CD4-positive, CD25-positive, alpha-beta regulatory T cell (primary cell): Measurements from ENCODE around the gene DCP1B. TPM values are rescaled to one million over a fixed set of nuclear protein-coding genes. Genes with fewer than 3 reads are reported as not detected.

Source experiments
- ATAC-seq, 2 donors: fragments of 150-1000 bp; cut with Tn5 transposase; one replicate each; pipeline ENCODE4 v1.10.0; 2021; ENCODE audit warnings: low read depth in 2 of 2, moderate number of reproducible peaks in 2 of 2, moderate library complexity in 1 of 2
- DNase-seq, 3 donors: peaks; one replicate each; pipeline versions ENCODE4 v3.0.0 to v3.0.0-alpha.2; 2012 to 2022; ENCODE audit warnings: mixed read lengths in 1 of 3
- H3K27ac ChIP-seq: one replicate; pipeline ENCODE4 v1.7.0; 2013; ENCODE audit warnings: mild to moderate bottlenecking, low read length; ENCODE audit not compliant: insufficient read depth, poor library complexity, severe bottlenecking
- H3K27me3 ChIP-seq: one replicate; pipeline ENCODE4 v1.7.0; 2013; ENCODE audit warnings: low read length; ENCODE audit not compliant: control insufficient read depth, insufficient read depth
- H3K36me3 ChIP-seq: one replicate; pipeline ENCODE4 v1.7.0; 2013; ENCODE audit warnings: mild to moderate bottlenecking, low read length, moderate library complexity; ENCODE audit not compliant: control insufficient read depth, insufficient read depth
- H3K4me1 ChIP-seq: 2 replicates; pipeline ENCODE4 v1.7.0; 2013; ENCODE audit warnings: mild to moderate bottlenecking, low read length; ENCODE audit not compliant: insufficient read depth, control insufficient read depth, poor library complexity, severe bottlenecking
- H3K4me3 ChIP-seq: one replicate; pipeline ENCODE4 v1.7.0; 2013; ENCODE audit warnings: low read depth, mild to moderate bottlenecking, low read length, moderate library complexity
- H3K9me3 ChIP-seq, 2 experiments: 1 replicate in 1 of 2; 2 replicates in 1 of 2; pipeline ENCODE4 v1.7.0; 2013; ENCODE audit warnings: low read length in 2 of 2, mild to moderate bottlenecking in 1 of 2, moderate library complexity in 1 of 2; ENCODE audit not compliant: control insufficient read depth in 2 of 2
- H3K27ac Mint-ChIP-seq, 3 donors: one replicate each; pipeline ENCODE4 v1.8.0; 2020 to 2022; ENCODE audit warnings: mild to moderate bottlenecking in 3 of 3, mixed read lengths in 3 of 3, moderate library complexity in 2 of 3
- H3K27me3 Mint-ChIP-seq: one replicate; pipeline ENCODE4 v1.8.0; 2022; ENCODE audit warnings: mild to moderate bottlenecking, mixed read lengths
- H3K36me3 Mint-ChIP-seq: one replicate; pipeline ENCODE4 v1.8.0; 2020; ENCODE audit warnings: mixed read lengths
- H3K4me1 Mint-ChIP-seq, 4 donors: one replicate each; pipeline ENCODE4 v1.8.0; 2020 to 2022; ENCODE audit warnings: mixed read lengths in 4 of 4, mild to moderate bottlenecking in 1 of 4
- H3K4me3 Mint-ChIP-seq, 4 donors: one replicate each; pipeline ENCODE4 v1.8.0; 2020 to 2022; ENCODE audit warnings: mild to moderate bottlenecking in 4 of 4, mixed read lengths in 4 of 4, moderate library complexity in 3 of 4
- H3K9me3 Mint-ChIP-seq, 7 donors: one replicate each; pipeline ENCODE4 v1.8.0; 2020 to 2022; ENCODE audit warnings: mixed read lengths in 7 of 7, mild to moderate bottlenecking in 3 of 7, moderate library complexity in 2 of 7
- polyA plus RNA-seq, 4 donors: library from polyadenylated mRNA; unstranded; fragments of 300-500 nt; fragmentation: Illumina TruSeq; gene quantifications; one replicate each; pipeline ENCODE4 v1.2.3, GENCODE V29; 2021
- total RNA-seq: library from RNA; stranded (reverse); gene quantifications from one replicate; pipeline ENCODE4 v1.2.3, GENCODE V29; 2022

Gene DCP1B
- total RNA-seq (23.9 TPM), polyA plus RNA-seq (10 to 100 TPM; 29.0 to 56.8 (median 39.2) TPM)

GRCh38 chr12:2004113-2004929, at the start of gene DCP1B:
Gene DCP1B (minus strand): TSS chr12:2004457. CDS start chr12:2004431, 26 bp downstream.
- peak within 1 kb of the TSS; percentile 98 to 100 (median 100) for H3K4me3 Mint-ChIP-seq
- H3K9me3 Mint-ChIP-seq = no peaks in the 10 kb centered on the region
- H3K27ac ChIP-seq = peak within 1 kb of the TSS; percentile 88
- peak within 1 kb of the TSS; percentile 96 for H3K4me3 ChIP-seq
- H3K4me1 ChIP-seq = peaks cover 28% of the 10 kb centered on the region
- peaks cover 20 to 45% (median 32%) of the 10 kb centered on the region in 4 donors for H3K4me1 Mint-ChIP-seq
- H3K27ac Mint-ChIP-seq = peak within 1 kb of the TSS; percentile 98 to 100 (median 99)
- DNase-seq (peak; percentile 87 to 99 (median 92)), ATAC-seq (peak; percentile 100)
- no peaks in the 10 kb centered on the region for H3K36me3 ChIP-seq
- H3K27me3 Mint-ChIP-seq = no peaks in the 10 kb centered on the region
- H3K27me3 ChIP-seq = no peaks in the 10 kb centered on the region
- peaks cover 13% of the 10 kb centered on the region for H3K36me3 Mint-ChIP-seq
- H3K9me3 ChIP-seq = no peaks in the 10 kb centered on the region

- Mint-ChIP-seq H3K27ac (no peak overlapping the region), H3K36me3 (no peaks in the 10 kb centered on the region), H3K4me3 (no peak overlapping the region), H3K4me1 (peaks cover 0 to 25% (median 6%) of the 10 kb centered on the region in 4 donors), H3K27me3 (peaks cover 73% of the 10 kb centered on the region), H3K9me3 (peaks cover 0 to 4% (median 0%) of the 10 kb centered on the region in 7 donors)
- no peak overlapping the region for H3K4me3 ChIP-seq
- H3K36me3 ChIP-seq = no peaks in the 10 kb centered on the region
- DNase-seq (no peak), ATAC-seq (no peak)
- peaks cover 15% of the 10 kb centered on the region for H3K4me1 ChIP-seq
- H3K27ac ChIP-seq = no peak overlapping the region
- peaks cover 46% of the 10 kb centered on the region for H3K27me3 ChIP-seq
- H3K9me3 ChIP-seq = no peaks in the 10 kb centered on the region
Observed at GRCh38 chr12:2053691-2054090, 49.4 kb upstream of the DCP1B start.

GRCh38 chr12:2052826-2053678, 48.8 kb upstream of the DCP1B start, which contains the start of gene CACNA1C:
Gene CACNA1C (plus strand): TSS chr12:2052987. CDS start chr12:2053563, 576 bp downstream.
- Histone ChIP-seq H3K36me3 (no peaks in the 10 kb centered on the region), H3K27me3 (peaks cover 51% of the 10 kb centered on the region), H3K27ac (no peak within 1 kb of the TSS), H3K9me3 (no peaks in the 10 kb centered on the region), H3K4me1 (peaks cover 15% of the 10 kb centered on the region), H3K4me3 (peak within 1 kb of the TSS; percentile 48)
- Mint-ChIP-seq H3K27ac (no peak within 1 kb of the TSS), H3K4me3 (peak within 1 kb of the TSS; percentile 55 to 88 (median 84)), H3K27me3 (peaks cover 75% of the 10 kb centered on the region), H3K4me1 (peaks cover 0 to 25% (median 6%) of the 10 kb centered on the region in 4 donors), H3K36me3 (no peaks in the 10 kb centered on the region), H3K9me3 (peaks cover 0 to 4% (median 0%) of the 10 kb centered on the region in 7 donors)
- ATAC-seq (peak; percentile 73 to 79), DNase-seq (peak in 2 of 3 donors; percentile 41 to 59)

- H3K27ac Mint-ChIP-seq = no peak overlapping the region
Observed at GRCh38 chr12:2051700-2052621, 47.7 kb upstream of the DCP1B start.

GRCh38 chr12:2049604-2050540, 45.6 kb upstream of the DCP1B start:
- no peaks in the 10 kb centered on the region for H3K36me3 ChIP-seq
- no peak for ATAC-seq
- H3K27ac Mint-ChIP-seq = no peak overlapping the region
- no peaks in the 10 kb centered on the region for H3K9me3 ChIP-seq
- H3K9me3 Mint-ChIP-seq = peaks cover 0 to 2% (median 0%) of the 10 kb centered on the region in 7 donors
- H3K27me3 ChIP-seq = peaks cover 36% of the 10 kb centered on the region
- H3K4me3 ChIP-seq = no peak overlapping the region
- no peaks in the 10 kb centered on the region for H3K36me3 Mint-ChIP-seq
- peaks cover 0 to 25% (median 6%) of the 10 kb centered on the region in 4 donors for H3K4me1 Mint-ChIP-seq
- DNase-seq = no peak
- no peak overlapping the region for H3K4me3 Mint-ChIP-seq
- peaks cover 15% of the 10 kb centered on the region for H3K4me1 ChIP-seq
- no peak overlapping the region for H3K27ac ChIP-seq
- H3K27me3 Mint-ChIP-seq = peaks cover 71% of the 10 kb centered on the region

More at GRCh38 chr12:2051700-2052621, 47.7 kb upstream of the DCP1B start:
- Histone ChIP-seq H3K4me3 (peak overlapping the region; percentile 3), H3K27me3 (peaks cover 49% of the 10 kb centered on the region), H3K36me3 (no peaks in the 10 kb centered on the region), H3K27ac (no peak overlapping the region), H3K4me1 (peaks cover 15% of the 10 kb centered on the region), H3K9me3 (no peaks in the 10 kb centered on the region)
- ATAC-seq (no peak), DNase-seq (no peak)
- H3K4me3 Mint-ChIP-seq = peak overlapping the region; percentile 53 to 84 (median 72)
- peaks cover 75% of the 10 kb centered on the region for H3K27me3 Mint-ChIP-seq
- H3K4me1 Mint-ChIP-seq = peaks cover 0 to 25% (median 6%) of the 10 kb centered on the region in 4 donors
- peaks cover 0 to 4% (median 0%) of the 10 kb centered on the region in 7 donors for H3K9me3 Mint-ChIP-seq
- no peaks in the 10 kb centered on the region for H3K36me3 Mint-ChIP-seq

GRCh38 chr12:2047752-2048151, 43.5 kb upstream of the DCP1B start:
- DNase-seq (no peak), ATAC-seq (no peak)
- Mint-ChIP-seq H3K36me3 (no peaks in the 10 kb centered on the region), H3K9me3 (peaks cover 0 to 5% (median 0%) of the 10 kb centered on the region in 7 donors), H3K27me3 (peaks cover 73% of the 10 kb centered on the region), H3K4me3 (no peak overlapping the region), H3K4me1 (peaks cover 0 to 14% (median 1%) of the 10 kb centered on the region in 4 donors), H3K27ac (no peak overlapping the region)
- H3K36me3 ChIP-seq = no peaks in the 10 kb centered on the region
- H3K4me1 ChIP-seq = peaks cover 5% of the 10 kb centered on the region
- no peak overlapping the region for H3K4me3 ChIP-seq
- H3K27ac ChIP-seq = no peak overlapping the region
- no peaks in the 10 kb centered on the region for H3K9me3 ChIP-seq
- H3K27me3 ChIP-seq = peaks cover 32% of the 10 kb centered on the region
